RWPE2 (cell line): Measurements from ENCODE around the gene SUMO2.
A peak's percentile ranks its signal among the peaks of the same experiment; 100 is the strongest.

Experiments
- ATAC-seq: fragments of 200-7000 bp; cut with Tn5 transposase; 3 replicates; pipeline ENCODE4 v1.9.1; 2021; ENCODE audit warnings: low read depth
- DNase-seq: peaks from one replicate; pipeline ENCODE4 v3.0.0-alpha.2; 2020; ENCODE audit warnings: low spot score
- H3K27ac ChIP-seq: fragments of 450-650 bp; 2 replicates; pipeline ENCODE4 v1.5.1; 2017; ENCODE audit warnings: mild to moderate bottlenecking; ENCODE audit not compliant: poor library complexity, severe bottlenecking
- H3K27me3 ChIP-seq: fragments of 250-450 bp; sonication (Bioruptor Pico); 2 replicates; pipeline ENCODE4 v1.5.1; 2021; ENCODE audit warnings: mild to moderate bottlenecking, moderate library complexity; ENCODE audit not compliant: insufficient read depth, poor library complexity, severe bottlenecking
- H3K36me3 ChIP-seq: fragments of 250-450 bp; sonication (Bioruptor Pico); 2 replicates; pipeline ENCODE4 v1.5.1; 2020; ENCODE audit warnings: low read depth, mild to moderate bottlenecking, moderate library complexity
- H3K4me1 ChIP-seq: fragments of 250-450 bp; sonication (Bioruptor Pico); 2 replicates; pipeline ENCODE4 v1.5.1; 2021; ENCODE audit warnings: mild to moderate bottlenecking, moderate library complexity; ENCODE audit not compliant: insufficient read depth, poor library complexity, severe bottlenecking
- H3K4me3 ChIP-seq: fragments of 250-450 bp; sonication (Bioruptor Pico); 2 replicates; pipeline ENCODE4 v1.5.1; 2021; ENCODE audit warnings: mild to moderate bottlenecking, moderate library complexity; ENCODE audit not compliant: severe bottlenecking
- H3K9me3 ChIP-seq: fragments of 250-450 bp; sonication (Bioruptor Pico); 2 replicates; pipeline ENCODE4 v1.5.1; 2021; ENCODE audit warnings: mild to moderate bottlenecking, moderate library complexity; ENCODE audit not compliant: severe bottlenecking
- TF ChIP-seq, protein P1 (sequence below): fragments of 450-650 bp; IDR thresholded peaks from one replicate; pipeline ENCODE4 v1.5.1; 2017; ENCODE audit warnings: mild to moderate bottlenecking, moderate library complexity; ENCODE audit not compliant: poor library complexity, severe bottlenecking

Gene SUMO2

DNA sequence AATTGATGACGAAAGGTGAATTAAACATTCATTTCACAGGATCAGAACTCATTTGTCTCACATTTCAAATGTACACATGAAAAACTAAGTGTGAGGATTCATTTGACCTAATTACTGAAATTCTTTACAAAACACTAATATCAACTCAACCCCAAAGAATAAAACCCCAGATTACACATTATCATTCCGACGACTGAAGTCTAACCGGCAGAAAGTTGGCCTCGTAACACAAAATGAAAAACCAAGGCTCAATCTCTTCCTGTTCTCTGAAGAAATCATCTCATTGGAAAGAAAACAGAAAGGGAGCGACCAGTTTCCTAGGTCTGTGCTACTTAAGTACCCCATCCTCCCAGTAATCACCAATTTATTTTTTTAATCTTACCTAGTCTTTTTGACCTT is 30.2 kb downstream of the SUMO2 start:
- H3K4me3 ChIP-seq: peak overlapping the region; percentile 92
- TF ChIP-seq, protein P1, sequence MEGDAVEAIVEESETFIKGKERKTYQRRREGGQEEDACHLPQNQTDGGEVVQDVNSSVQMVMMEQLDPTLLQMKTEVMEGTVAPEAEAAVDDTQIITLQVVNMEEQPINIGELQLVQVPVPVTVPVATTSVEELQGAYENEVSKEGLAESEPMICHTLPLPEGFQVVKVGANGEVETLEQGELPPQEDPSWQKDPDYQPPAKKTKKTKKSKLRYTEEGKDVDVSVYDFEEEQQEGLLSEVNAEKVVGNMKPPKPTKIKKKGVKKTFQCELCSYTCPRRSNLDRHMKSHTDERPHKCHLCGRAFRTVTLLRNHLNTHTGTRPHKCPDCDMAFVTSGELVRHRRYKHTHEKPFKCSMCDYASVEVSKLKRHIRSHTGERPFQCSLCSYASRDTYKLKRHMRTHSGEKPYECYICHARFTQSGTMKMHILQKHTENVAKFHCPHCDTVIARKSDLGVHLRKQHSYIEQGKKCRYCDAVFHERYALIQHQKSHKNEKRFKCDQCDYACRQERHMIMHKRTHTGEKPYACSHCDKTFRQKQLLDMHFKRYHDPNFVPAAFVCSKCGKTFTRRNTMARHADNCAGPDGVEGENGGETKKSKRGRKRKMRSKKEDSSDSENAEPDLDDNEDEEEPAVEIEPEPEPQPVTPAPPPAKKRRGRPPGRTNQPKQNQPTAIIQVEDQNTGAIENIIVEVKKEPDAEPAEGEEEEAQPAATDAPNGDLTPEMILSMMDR: no peak
- H3K27ac ChIP-seq: peak overlapping the region; percentile 88
- no peaks in the 10 kb centered on the region for H3K9me3 ChIP-seq
- no peaks in the 10 kb centered on the region for H3K27me3 ChIP-seq
- DNase-seq (no peak), ATAC-seq (no peak)
- peaks cover 22% of the 10 kb centered on the region for H3K4me1 ChIP-seq
- H3K36me3 ChIP-seq: peaks cover 42% of the 10 kb centered on the region

DNA sequence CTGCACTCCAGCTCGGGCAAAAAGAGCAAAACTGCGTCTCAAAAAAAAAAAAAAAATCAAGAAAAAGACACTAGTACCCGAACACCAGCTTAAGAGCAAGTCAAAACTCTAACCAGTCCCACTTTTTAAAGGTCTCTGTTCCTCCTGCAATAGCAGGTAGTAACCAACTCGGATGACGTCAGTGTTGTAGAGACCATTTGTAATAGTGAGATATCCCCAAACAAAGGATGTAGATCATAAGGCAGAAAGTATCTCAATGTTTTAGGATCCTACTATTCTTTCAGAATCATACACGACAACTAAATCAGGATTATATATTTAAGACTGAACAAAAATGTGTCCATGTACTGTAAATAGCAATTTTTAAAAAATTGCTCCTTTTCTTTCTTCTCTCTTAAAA is 30.8 kb downstream of the SUMO2 start:
- TF ChIP-seq, protein P1: no peak
- H3K36me3 ChIP-seq: peaks cover 48% of the 10 kb centered on the region
- H3K27ac ChIP-seq: peak overlapping the region; percentile 88
- H3K4me3 ChIP-seq: peak overlapping the region; percentile 92
- no peaks in the 10 kb centered on the region for H3K27me3 ChIP-seq
- ATAC-seq (no peak), DNase-seq (no peak)
- no peaks in the 10 kb centered on the region for H3K9me3 ChIP-seq
- peaks cover 22% of the 10 kb centered on the region for H3K4me1 ChIP-seq

DNA sequence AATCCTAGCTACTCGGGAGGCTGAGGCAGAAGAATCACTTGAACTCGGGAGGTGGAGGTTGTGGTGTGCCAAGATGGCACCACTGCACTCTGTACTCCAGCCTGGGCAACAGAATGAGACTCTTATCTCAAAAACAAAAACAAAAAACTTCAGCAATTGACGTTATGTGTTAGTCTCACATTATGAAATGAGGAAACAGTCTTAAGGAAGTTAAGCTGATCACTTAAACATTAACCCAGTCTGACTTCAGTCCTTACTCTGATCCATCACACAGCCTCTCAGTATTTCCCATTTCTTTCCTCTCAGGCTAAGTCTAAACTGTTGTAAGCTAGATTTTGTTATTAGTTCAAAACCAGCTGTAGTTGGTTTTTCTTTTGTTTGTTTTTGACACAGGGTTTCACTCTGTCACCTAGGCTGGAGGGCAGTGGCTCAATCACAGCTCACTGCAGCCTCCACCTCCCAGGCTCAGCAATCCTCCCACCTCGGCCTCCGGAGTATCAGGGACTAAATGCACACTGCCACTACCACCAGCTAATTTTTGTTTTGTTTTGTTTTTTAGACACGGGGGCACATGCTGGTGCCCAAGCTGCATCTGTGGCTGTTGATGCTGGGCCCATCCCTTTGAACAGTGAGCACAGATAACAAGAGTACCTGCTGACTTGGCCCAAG is 34.7 kb downstream of the SUMO2 start:
- Histone ChIP-seq H3K36me3 (peaks cover 85% of the 10 kb centered on the region), H3K27me3 (no peaks in the 10 kb centered on the region), H3K9me3 (no peaks in the 10 kb centered on the region), H3K27ac (no peak overlapping the region), H3K4me1 (peaks cover 14% of the 10 kb centered on the region), H3K4me3 (no peak overlapping the region)
- DNase-seq (peak; percentile 31), ATAC-seq (no peak)
- TF ChIP-seq, protein P1: no peak

DNA sequence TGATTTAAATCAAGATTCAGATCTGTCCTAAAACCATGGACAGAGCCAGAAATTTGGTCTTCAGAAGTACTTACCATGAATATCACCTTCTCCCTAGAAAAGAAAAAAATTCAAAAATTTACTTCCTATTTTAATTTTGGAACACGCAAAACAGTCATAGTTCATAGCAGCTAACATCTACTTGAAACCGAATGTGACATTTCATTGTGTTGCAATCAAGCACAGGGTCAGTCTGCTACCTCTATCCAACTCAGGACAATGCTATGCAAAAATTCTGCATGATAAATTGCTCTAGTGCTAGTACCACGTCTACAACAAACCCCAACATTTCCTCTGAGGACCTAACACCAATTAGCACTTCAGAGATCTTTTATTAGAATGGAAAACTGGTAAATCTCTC is 36.2 kb downstream of the SUMO2 start:
- Histone ChIP-seq H3K9me3 (no peaks in the 10 kb centered on the region), H3K4me1 (peaks cover 4% of the 10 kb centered on the region), H3K4me3 (no peak overlapping the region), H3K27ac (no peak overlapping the region), H3K36me3 (peaks cover 85% of the 10 kb centered on the region), H3K27me3 (no peaks in the 10 kb centered on the region)
- TF ChIP-seq, protein P1: no peak
- DNase-seq: no peak
- ATAC-seq: no peak

DNA sequence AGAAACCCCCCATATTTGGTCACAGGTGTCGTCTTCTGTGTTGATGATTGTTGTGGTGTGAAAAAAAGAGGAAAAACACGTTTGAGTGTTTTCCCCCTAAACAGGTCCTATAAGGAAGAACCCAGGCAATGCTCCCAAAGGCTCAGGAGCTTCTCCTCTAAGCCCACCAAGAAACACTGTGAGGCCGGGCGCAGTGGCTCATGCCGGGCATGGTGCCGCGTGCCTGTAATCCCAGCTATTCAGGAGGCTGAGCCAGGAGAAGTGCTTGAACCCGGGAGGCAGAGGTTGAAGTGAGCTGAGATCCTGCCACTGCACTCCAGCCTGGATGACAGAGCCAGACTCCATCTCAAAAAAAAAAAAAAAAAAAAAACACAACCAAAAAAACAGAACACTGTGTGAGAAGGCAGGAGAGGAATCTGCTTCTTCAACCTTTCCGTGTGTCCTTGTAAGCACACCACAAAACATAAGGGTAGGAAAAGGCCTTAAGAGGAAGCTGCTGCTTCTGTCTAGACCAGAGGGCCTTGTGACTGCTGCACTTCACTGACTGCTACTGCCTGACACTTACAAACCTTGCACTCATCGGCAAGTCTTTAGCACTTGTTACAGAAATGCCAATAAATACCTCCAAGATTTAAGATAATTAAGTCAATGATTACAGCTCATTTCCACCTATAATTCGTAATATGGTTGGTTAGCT is 37.8 kb downstream of the SUMO2 start:
- Histone ChIP-seq H3K9me3 (no peaks in the 10 kb centered on the region), H3K27ac (no peak overlapping the region), H3K36me3 (peaks cover 94% of the 10 kb centered on the region), H3K27me3 (no peaks in the 10 kb centered on the region), H3K4me3 (no peak overlapping the region), H3K4me1 (no peaks in the 10 kb centered on the region)
- DNase-seq (no peak), ATAC-seq (no peak)
- TF ChIP-seq, protein P1: no peak
